GM19240 (cell line): ENCODE data around the gene LOC128125822.
A peak's percentile ranks its signal among the peaks of the same experiment; 100 is the strongest.
"Not testable (repeated sequence)": the region's sequence is repeated elsewhere in the genome, so short reads cannot be mapped to it uniquely, and the experiment has no call there.

ENCODE experiments used
- DNase-seq: peaks from one replicate; pipeline ENCODE4 v3.0.0; 2011; ENCODE audit warnings: low spot score; ENCODE audit not compliant: insufficient read length

The LOC128125822 gene

DNA sequence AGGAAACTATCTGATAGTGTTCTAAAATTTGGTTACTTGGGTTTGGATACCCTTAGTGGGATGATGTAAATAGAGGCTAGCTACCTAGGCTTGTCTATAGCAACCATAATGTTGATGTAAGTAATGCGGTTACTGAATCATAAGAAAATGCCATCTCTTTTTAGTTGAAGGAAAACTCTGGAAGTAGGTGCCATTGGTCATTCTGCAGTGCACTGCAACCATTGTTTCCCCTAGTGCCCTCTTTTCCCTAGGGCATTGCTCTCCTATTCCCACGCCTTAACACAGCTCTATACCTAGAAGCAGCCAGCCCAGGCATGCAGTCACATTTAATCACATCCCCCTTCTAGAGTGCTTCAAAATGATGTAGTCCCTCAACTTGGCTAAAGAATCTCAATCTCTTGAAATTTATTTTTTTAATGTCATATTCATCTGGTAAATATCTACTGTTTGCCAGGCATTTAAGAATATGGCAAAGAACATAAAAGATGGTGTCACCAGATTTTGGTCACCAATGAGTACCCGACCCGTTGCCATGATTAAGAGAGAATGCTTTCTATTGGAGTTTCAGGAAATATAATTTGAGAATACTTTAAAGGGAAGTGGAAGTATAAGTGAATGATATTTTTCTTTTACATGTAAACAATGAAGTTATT, 10.4 kb downstream of the LOC128125822 start:
- DNase-seq = no peak

DNA sequence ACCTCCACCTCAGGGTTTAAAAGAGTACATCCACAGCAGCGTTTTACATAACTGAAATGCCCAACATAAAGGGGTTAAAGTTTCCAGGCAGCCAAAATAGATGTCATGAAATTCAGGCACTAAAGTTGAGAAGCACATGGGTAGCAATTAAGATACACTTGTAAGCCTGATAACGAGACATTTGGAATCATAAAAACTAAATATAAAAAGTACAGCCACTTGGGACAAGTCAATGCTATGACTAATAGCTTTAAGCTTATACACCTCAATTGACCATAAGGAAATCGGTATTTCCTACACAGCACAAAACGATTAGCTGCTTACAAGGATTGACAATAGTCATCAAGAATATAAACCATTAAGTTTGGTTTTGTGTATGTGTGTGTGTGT, 11.8 kb downstream of the LOC128125822 start:
- no peak for DNase-seq

DNA sequence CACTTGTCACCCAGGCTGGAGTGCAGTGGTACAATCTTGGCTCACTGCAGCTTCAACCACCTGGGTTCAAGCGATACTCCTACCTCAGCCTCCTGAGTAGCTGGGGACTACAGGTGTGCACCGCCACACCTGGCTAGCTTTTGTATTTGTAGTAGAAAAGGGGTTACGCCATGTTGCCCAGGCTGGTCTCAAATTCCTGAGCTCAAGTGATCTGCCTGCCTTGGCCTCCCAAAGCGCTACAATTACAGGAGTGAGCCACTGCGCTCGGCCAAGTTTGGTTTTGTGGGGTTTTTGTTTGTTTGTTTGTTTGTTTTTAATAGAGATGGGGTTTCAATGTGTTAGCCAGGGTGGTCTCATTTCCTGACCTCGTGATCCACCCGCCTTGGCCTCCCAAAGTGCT, 12.3 kb downstream of the LOC128125822 start:
- DNase-seq = no peak

DNA sequence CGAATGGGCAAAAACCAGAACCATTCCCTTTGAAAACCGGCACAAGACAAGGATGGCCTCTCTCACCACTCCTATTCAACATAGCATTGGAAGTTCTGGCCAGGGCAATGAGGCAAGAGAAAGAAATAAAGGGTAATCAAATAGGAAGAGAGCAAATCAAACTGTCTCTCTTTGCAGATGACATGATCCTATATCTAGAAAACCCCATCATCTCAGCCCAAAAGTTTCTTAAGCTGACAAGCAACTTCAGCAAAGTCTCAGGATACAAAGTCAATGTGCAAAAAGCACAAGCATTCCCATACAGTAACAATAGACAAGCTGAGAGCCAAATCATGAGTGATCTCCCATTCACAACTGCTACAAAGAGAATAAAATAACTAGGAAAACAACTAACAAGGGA, 13.4 kb downstream of the LOC128125822 start:
- not testable (repeated sequence) for DNase-seq

DNA sequence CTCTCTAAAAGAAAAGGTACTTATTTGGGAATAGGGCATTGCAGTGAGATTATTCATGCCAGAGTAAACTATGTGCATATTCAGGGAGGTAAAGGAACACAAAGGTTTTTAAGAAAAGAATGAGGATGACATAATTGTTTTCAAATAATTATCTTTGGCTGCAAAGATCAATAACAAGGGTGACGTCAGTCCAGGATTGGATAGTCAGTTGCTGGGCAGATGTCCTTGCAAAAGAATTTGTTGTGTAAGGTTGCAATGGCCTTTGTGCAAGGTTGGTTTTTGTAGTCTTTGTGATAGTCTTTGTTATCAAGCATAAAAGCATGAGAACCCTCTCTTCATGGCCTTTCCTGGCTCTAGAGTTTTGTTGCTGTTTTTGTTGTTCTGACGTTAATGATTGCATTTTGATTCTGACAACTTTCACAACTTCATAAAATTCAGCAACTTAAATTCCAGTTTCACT, 17.7 kb downstream of the LOC128125822 start:
- DNase-seq = no peak

DNA sequence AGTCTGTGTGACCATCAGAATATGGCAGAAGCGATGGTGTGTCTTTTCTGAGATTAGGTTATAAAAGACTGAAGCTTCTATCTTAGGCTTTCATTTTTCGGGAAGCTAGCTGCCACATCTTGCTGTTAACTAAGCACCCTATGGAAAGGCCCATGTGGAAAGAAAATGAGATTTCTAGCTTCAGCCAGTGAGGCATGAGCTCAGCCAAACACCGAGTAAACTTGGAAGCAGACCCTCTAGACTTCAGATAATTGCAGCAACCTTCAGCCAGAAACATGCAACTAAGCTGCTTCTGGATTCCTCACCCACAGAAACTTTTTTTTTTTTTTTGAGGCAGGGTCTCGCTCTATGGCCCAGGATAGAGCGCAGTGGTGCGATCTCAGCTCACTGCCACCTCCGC, 20.6 kb downstream of the LOC128125822 start:
- no peak for DNase-seq

DNA sequence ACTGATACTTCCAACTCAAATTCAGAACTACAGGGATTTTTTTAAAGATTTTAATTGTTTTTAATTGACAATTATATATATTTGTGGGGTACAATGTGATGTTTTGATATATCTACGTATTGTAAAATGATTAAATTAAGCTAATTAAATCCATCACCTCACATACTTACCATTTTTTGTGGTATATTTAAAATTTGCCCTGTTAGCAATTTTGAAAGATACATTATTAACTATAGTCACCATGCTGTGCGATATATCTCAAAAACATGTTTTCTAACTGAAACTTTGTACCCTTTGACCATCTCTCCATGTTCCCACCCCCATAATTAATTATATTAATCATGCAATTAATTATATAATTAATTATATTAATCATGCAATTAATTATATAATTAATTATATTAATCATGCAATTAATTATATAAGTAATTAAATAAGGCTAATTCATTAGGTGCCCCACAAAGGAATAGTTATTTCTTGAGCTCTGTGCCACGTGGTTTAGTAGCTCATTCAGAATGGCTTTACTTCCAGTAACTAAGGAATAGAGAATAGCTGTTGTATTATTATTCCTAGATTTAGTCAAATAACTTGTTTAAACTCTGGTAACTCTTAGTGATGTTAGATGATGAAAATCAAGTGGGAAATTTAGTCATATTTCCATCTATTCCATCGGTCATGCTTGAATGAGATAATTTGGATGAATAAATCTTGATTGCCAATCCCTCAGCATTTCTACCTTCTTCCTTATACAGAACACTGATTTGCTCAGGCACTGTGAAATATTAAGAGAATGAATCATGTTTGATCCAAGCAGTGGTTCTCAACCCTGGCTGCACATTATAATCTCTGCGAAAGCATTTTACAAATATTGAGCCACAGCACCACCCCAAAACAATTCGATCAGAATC, 25.1 kb downstream of the LOC128125822 start:
- DNase-seq = no peak

DNA sequence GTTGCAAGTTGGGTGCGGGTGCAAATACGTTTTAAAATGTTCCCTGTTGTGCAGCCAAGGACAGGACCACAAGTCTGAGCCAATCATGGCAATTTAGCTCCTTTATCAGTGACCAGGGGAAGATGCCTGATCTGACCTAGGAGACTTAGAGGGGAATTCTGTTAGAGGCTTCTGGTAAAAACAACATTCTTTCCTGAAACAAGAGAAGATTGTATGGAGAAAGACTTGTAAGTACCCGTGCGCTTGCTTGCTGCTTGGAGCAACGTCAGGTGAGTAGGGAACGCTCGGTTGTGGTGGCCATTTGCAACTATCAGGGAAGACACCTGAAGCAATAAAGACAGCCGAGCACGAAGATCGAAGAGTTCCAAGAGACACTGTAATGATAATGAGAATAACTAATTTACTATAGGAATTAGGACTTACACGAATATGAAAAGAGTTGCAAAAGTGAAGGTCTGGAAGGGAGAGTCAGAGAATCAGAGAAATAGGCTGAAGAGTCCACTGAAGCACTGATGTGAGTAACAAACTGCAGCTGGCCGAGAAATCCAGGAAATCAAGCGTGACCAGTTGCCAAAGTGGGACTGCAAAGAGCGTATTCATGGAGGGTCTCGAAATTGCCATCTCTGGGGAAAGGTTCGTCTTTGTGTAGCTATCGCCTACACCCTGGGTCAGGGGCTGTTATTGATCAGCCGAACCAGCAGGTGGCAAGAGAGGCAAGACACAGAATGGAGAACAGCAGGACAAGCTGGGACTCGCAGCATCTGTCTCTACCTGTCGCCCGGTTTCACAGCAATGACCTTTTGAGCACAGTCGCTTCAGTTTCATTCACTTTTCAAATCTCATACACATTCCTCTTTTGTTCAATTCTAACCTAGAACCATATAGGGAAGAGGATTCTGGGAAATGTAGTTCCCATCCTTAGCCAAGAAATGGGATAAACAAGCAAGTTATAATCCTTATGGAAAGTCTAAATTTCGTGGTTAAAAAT, 26.1 kb downstream of the LOC128125822 start:
- DNase-seq = peak; percentile 71

DNA sequence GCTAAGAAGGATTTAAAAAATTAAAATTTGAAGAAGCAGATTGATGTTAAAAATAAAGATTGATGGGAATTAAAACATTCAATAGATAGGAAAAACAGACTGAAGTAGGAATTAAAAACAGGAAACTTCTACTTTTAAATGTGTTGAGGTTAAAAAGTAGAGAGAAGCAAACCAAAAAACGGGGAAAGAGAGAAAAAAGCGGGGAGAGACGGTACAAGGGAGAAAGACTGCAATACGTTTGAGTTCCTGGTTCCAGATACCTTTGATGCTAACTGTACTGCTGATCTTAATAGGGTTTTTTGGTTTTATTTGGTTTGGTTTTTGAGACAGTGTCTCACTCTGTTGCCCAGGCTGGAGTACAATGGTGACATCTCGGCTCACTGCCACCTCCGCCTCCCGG, 27.0 kb downstream of the LOC128125822 start:
- DNase-seq = no peak

DNA sequence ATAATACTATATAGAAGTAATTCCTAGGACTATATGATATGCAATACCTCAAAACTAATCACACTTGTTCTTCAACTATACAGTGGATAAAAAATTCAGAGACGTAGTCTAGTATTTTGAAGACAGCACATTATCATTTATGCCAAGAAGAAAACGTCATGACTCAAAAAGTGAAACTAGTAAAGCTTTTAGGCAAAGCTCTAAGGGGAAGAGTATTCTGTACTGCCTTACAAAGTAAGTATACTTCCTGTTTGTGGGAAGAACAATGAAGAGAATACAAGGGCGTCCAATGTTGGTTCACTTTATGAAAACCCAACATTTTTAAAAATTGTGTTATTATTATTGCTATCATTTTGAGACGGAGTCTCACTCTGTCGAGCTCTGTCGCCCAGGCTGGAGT, 27.9 kb downstream of the LOC128125822 start:
- no peak for DNase-seq

DNA sequence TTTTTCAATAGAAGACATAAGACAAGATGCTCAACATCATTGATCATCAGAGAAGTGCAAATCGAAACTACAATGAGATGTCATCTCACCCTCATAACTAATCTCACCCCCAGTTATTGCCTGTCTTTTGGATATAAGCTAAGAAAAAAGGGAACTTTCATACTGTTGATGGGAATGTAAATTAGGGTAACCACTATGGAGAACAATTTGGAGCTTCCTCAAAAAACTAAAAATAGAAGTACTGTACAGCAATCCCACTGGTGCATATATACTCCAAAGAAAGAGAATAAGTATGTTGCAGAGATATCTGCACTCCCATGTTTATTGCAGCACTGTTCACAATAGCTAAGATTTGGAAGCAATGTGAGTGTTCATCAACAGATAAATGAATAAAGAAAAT, 37.0 kb downstream of the LOC128125822 start:
- DNase-seq = no peak

DNA sequence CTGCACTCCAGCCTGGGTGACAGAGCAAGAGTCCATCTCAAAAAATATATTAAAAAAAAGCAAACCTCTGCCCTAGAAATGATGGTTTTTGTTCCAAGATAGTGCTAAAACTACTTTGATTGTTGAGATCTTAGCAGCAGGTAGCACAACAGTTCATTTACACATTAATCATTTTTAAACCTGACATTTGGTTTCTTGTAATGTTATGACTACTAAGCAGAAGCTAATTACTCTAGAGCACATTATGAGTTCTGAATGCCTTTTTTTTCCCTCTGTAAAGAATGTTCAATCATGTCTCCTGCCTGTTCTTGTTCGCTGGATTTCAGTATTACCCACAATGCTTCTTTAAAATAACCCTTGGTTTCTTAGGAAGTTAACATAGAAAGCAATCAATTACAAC, 38.7 kb downstream of the LOC128125822 start:
- no peak for DNase-seq

DNA sequence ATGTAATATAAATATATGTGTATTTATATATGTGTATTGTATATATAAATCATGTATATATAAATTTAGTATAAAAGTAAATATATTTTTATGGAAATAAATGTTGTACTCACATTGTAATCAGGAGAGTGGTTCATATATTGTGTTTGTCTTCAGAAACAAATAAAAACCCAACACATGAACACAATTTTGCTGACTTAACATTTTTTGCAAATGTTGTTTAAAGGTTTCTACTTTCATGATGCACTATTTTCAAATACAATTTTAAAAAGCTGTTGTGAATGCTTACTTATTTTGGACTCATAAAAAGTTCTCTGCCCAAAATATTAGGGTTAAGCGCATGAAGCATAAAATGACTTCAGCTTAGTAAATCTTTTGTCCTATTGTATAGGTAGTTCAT, 39.3 kb downstream of the LOC128125822 start:
- no peak for DNase-seq

DNA sequence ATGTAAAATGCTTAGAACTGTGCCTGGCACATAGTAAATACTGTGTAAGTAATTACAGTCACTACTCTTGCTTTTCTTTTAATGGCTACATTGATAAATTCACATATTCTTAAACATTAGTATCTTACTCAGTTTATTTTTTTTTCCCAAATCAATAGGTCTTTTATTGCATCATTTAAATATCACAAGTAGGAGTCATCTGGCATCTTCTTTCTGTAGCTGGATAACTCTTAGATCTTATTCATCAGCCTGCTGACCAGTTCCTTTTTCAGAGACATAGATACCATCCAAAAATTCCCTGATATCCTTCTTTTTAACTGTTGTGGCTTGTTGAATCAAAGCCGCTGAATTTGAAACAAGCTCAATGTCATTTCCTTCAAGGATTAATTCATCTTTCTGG, 43.3 kb downstream of the LOC128125822 start:
- no peak for DNase-seq
